Measurements from ENCODE around the gene C4A.
"Not testable (repeated sequence)": the region's sequence is repeated elsewhere in the genome, so short reads cannot be mapped to it uniquely, and the experiment has no call there.

The C4A gene

DNA sequence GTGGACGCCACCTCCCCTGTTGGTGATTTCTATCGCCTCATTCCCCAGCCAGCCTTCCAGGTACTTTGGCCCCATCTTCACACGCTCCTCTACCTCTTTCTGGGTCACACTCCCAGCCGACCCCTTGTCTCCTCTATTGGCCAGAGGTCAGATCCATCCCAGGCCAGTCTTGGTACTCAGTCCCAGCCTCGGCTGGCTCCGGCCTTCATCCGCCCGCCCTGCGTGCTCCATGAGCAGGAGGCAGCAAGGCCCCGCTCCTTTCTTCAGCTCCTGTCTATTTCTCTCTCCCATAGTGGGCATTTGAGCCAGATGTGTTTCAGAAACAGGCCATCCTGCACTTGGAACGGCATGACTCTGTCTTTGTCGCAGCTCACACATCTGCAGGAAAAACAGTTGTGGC is 20.2 kb upstream of the C4A start:
- no peak for DNase-seq

DNA sequence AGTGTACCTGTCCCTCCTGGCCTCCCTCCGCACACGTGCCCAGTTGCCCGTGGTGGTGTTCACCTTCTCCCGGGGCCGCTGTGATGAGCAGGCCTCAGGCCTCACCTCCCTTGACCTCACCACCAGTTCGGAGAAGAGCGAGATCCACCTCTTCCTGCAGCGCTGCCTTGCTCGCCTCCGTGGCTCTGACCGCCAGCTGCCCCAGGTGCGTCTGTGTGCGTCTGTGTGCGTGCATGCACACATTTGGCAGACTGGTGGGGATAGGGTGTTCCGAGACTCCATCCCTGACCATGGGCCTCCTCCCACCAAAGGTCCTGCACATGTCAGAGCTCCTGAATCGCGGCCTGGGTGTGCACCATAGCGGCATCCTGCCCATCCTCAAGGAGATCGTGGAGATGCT is 17.9 kb upstream of the C4A start:
- no peak for DNase-seq

DNA sequence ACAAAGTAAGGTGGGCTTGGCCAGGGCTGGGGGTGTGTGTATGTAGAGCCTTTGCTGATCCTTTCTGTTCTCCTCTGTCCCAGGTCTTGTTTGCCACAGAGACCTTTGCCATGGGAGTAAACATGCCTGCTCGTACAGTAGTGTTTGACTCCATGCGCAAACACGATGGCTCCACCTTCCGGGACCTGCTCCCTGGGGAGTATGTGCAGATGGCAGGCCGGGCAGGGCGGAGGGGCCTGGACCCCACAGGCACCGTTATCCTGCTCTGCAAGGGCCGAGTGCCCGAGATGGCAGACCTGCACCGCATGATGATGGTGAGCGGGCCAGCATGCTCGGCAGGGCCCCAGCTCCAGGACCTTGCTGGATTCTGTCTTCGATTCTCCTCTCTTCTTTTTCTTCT is 16.2 kb upstream of the C4A start:
- no peak for DNase-seq

DNA sequence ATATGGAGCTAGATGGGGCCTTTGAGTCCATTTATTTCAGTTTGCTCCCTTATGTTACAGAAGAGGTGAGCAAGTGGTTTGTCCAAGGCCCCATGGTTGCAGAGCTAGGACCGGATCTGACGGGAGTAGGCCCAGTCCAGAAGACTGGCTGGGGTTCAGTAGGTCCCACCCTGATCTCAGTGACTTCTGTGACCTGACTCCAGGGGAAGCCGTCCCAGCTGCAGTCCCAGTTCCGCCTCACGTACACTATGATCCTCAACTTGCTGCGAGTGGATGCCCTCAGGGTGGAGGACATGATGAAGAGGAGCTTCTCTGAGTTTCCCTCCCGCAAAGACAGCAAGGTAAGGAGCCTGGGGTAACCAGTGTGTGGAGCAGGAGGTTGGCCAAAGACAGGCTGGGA is 15.4 kb upstream of the C4A start:
- DNase-seq = no peak

DNA sequence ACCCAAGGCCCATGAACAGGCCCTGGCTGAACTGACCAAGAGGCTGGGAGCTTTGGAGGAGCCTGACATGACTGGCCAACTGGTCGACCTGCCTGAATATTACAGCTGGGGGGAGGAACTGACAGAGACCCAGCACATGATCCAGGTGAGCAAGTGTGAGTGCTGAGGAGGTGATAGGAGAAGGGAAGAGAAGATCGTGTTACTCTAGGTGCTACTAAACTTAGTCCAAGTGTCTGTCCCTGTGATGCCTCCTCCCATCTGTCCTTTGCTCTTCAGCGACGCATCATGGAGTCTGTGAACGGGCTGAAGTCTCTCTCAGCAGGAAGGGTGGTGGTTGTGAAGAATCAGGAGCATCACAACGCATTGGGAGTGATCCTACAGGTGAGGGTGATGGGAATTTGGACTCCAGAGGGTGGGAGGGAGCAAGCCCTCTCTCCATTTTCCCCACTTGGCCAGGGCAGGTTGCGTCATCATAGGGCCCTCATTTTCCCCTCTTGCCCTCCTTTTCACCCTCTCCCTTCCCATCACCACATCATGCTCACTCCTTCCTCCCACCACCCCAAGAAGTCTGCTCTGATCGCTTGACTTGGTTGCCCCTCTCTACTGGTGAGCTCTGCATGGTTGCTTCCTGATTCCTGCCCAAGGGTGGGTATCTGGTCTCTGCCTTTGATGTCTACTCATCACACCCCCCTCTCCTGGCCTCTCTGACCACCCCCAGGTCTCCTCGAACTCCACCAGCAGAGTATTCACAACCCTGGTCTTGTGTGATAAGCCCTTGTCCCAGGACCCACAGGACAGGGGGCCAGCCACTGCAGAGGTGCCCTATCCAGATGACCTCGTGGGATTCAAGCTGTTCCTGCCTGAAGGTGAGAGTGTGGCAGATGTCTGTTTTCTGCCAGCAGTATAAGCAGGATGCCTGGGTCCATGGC is 14.6 kb upstream of the C4A start:
- DNase-seq = no peak

DNA sequence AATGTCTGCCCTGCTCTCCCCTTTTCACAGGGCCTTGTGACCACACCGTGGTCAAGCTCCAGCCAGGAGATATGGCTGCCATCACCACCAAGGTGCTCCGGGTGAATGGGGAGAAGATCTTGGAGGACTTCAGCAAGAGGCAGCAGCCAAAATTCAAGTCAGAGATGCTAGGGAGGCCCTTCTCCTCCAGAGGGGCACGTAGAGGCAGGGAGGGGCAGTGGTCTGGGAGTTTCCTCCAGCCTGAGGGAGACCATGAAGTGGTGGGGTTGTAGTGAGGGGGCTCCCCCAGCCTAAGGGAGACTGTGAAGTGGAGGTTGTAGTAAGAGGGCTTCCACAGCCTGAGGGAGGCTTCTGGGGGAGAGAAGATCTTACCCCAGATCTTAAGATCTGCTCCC is 13.9 kb upstream of the C4A start:
- DNase-seq = no peak

DNA sequence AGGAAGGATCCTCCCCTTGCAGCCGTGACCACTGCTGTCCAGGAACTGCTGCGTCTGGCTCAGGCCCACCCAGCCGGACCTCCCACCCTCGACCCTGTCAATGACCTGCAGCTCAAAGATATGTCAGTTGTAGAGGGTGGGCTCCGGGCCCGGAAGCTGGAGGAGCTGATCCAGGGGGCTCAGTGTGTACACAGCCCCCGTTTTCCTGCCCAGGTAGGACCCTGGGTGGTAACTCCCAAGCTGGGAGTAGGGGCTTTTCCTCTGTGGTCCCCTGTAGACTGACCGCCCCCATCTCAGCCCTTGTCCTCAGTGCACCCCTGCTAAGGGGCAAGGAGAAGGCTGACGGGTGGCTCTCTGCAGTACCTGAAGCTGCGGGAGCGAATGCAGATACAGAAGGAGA is 13.5 kb upstream of the C4A start:
- no peak for DNase-seq

DNA sequence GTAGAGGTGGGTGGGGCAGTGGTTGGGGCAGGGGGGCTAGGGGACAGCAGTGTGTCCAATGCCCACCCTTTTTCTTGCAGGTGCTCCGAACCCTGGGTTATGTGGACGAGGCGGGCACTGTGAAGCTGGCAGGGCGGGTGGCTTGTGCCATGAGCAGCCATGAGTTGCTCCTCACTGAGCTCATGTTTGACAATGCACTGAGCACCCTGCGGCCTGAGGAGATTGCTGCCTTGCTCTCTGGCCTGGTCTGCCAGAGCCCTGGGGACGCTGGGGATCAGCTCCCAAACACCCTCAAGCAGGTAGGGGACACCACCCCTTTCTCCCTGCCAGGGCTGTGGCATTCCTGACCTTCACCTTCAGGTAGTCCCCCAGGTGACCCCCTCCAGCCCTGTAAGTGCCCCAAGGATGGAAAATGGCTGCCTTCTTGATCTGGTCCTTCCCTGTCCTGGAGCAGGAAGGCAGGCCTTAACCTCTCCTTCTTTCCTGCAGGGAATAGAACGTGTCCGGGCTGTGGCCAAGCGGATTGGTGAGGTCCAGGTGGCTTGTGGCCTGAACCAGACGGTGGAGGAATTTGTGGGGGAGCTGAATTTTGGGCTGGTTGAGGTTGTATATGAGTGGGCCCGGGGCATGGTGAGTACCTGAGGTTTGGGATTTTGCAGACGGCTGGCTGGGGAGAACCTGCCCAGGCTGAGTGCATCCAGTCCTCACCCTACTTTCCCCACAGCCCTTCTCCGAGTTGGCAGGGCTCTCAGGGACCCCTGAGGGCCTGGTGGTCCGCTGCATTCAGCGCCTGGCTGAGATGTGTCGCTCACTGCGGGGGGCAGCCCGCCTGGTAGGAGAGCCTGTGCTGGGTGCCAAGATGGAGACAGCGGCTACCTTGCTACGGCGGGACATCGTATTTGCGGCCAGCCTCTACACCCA is 12.8 kb upstream of the C4A start:
- DNase-seq = no peak

DNA sequence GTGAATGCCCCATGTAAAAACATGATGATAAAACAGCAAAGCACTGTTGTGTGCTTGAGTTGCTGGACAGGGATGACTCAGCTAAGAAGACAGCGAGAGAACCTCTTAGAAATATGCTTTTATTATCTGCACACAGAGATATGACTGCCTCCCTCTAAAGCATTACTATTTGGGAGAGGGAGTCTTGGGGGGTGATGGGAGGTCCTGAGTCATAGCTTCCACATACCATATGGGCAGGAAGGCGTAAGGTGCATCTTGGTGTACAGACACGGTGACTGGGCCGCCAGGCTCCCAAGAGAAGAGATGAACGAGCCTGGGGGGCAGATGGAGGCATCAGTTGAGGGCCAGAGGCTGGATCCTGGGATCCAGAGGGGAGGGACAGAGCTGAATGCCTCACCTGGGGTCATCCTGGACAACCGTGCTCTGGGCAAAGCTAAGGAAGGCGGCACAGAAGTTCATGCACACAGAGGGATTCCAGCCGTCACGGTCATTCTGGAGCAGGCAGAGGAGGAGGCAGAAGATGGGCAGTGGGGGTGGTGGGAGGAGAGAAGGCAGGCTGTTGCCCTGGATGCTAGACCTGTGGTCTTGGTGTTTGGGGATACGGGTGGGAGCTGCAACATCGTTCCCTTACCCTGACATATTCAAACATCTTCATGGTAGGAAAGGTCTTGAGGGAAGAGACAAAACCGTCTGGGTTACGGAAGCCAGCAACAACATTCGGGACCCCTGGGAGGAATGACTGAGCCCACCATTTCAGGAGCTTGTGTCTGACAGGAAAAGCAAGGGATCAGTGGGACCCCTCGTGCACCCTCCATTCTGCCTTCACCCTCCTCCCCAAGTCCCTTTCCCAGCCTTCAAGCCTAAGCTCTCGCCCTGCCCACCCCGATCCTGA is 11.9 kb upstream of the C4A start:
- no peak for DNase-seq

DNA sequence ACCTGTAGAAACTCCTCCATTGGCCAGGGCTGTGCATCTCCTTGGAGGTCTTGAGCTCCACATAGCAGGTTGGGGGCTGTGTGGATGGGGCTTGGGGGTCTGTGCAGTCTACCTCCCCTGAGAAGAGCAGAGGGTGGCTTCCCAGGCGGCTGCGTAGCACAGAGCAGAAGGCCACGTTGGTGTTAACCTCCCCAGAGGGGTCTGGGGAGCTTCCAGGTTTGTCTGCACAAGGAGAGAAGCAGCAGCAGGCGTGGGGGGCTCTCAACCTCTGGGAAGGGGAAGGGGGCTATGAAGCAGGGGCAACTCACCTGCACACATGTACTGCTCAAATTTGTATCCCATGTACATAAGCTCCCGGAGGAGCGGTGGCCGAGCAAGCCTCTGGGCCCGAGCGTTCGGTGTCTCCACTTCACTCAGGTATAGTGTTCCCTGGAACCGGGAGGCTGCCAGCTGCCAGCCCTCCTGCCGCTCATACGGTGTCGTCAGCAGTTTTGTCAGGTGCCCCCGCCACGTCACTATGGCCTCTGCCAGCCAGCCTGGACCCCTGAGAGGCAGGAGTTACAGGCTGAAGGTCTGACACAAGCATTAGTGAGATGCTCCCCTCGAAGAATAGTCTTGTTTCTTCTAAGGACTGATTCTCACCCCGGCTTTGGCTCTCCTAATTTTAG is 11.1 kb upstream of the C4A start:
- DNase-seq = peak; percentile 59

DNA sequence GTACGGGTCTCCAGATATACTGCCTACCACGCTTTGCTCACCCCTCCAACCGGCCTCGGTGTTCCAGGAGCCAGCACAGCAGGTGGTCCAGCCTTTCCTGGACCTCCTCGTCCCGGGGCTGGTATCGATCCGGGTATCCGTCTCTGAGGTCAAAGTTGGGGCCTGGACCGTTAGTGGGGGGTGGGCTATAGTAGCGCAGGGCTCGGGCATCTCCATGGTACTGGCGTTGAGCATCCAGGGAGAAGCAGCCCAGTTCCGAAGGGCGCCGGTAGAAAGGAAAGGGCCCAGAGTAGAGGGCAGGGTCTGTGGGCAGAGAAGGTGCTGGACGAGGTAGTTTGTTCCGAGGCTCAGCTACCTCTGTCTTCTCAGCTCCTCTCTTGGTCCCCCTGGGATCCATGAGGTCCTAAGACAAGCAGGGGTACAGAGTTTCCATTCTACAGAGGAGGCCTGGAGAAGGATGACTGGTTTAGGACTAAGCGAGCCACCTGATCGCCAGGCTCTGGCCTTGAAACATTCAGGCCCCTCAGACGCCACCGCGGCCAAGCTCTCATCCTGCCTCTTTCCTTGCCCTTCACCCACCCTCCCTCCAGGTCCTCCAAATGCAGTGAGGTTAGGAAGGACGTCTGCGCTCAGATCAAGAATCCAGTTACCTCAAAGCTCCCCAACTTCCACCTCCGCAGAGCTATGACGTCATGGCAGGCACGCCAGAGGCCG is 10.4 kb upstream of the C4A start:
- DNase-seq = no peak

DNA sequence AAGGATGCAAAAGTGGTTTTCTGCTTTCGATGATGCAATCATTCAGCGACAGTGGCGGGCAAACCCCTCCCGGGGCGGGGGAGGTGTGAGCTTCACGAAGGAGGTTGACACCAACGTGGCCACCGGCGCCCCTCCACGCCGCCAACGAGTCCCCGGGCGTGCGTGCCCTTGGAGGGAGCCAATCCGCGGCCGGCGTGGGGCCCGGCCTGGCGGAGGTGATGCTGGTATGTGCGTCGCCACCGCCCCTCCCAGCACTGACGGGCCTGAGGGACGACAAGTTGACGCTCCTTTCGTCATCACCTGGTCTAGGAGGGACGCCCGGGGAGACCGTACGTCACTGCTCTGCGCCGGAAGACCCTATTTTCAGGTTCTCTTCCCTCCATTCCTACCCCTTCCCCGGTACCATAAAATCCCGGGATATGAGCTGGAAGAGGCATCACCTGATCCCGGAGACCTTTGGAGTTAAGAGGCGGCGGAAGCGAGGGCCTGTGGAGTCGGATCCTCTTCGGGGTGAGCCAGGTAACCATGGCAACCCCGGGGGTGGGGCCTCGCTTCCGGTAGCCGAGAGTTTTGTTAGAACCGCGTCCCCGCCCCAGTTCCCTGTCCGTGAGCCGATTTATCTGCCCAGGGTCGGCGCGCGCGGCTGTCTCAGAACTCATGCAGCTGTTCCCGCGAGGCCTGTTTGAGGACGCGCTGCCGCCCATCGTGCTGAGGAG is 9.7 kb upstream of the C4A start, which contains the start of gene DXO:
Gene DXO (minus strand): TSS at position 146 of the 716 bp plus-strand sequence. CDS start 463 bp downstream, outside the sequence.
- DNase-seq = peak; percentile 99

DNA sequence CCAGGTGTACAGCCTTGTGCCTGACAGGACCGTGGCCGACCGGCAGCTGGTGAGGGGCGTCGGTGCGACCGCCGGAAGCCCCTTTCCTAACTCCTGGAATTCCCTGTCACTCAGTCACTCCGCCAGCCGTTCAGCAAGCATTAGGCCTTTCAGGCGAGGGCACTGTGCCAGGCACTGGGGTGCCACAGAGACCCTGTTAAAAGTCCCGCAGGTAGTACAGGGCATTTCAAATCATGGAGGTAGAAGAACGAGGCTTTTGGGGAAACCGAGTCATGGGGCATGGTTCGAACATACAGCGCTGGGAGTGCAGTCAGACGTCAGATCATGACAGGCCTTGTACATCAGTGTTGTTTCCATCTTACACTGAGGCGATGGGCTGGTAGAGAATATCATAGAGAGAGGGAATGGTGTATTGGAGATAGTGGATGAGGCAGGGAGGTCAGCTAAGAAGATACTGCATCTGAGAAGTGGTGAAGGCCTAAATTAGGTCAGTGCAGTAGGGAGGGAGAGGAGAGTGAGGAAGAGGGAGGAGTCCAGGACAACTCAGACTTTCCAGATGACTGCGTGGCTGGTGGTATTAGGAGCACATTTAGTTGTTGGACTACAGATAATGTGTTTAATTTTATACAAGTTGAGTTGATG is 9.0 kb upstream of the C4A start:
- DNase-seq = no peak

DNA sequence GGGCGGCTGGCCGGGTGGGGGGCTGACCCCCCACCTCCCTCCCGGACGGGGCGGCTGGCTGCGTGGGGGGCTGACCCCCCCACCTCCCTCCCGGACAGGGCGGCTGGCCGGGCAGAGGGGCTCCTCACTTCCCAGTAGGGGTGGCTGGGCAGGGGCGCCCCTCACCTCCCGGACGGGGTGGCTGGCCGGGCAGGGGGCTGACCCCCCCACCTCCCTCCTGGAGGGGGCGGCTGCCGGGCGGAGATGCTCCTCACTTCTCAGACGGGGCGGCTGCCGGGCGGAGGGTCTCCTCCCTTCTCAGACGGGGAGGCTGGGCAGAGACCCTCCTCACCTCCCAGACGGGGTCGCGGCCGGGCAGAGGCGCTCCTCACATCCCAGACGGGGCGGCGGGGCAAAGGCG is 5.8 kb upstream of the C4A start:
- not testable (repeated sequence) for DNase-seq

DNA sequence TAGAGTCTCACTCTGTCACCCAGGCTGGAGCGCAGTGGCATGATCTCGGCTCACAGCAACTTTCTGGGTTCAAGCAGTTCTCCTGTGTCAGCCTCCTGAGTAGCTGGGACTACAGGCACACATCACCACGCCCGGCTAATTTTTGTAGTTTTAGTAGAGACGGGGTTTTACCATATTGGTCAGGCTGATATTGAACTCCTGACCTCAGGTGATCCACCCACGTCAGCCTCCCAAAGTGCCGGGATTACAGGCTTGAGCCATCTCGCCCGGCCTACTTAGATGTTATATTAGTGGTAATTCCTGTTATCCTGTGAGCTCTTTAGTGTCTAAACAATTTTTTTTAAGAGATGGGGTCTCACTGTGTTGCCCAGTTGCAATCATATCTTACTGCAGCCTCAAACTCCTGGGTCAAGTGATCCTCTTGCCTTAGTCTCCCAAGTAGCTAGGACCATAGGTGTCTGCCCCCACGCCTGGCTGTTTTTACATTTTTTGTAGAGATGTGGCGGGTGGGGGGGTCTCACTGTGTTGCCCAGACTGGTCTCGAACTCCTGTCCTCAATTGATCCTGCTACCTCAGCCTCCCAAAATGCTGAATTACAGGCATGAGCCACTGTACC is 3.9 kb upstream of the C4A start:
- DNase-seq = no peak

DNA sequence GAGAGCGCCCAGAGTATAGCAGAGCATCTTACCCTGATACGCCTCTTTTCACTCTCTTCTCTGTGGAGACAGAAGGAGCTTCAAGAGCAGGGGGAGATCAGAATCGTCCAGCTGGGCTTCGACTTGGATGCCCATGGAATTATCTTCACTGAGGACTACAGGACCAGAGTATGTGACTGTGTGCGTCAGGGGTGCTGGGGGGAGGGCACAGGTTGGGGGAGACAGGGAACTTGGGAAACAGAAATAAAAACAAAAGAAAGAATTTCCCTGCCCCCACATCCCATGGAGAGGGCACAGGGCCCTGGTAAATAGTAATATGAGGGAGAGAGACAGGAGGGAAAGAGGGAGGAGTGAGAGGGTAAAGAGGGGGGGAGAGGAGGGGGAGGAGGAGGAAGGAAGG is 3.0 kb upstream of the C4A start:
- DNase-seq = no peak

DNA sequence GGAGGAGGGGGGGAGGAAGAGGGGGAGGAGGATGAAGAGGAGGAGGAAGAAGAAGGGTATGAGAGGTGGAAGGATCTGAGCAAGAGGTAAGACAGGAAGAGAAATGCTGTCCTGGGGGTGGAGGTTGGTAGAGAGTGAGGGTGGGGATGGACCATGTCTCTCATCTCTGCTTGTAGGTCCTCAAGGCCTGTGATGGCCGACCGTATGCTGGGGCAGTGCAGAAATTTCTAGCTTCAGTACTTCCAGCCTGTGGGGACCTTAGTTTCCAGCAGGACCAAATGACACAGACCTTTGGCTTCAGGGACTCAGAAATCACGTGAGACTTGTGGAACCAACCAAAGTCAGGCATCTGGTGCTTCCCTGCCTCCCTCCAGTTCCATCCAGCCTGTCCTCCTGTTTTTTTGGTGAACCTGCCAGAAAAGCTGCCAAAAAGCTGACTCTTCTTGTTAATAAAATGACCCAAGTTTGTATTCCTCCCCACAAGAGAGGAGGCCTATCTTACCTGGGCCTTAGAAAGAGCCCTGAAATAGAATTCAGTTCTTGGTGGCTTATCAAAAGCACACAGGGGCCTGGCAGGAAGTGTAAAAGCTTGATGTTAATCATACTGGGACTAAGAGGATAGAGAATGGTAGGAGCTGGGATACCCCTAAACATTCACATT is 2.5 kb upstream of the C4A start:
- DNase-seq = no peak

DNA sequence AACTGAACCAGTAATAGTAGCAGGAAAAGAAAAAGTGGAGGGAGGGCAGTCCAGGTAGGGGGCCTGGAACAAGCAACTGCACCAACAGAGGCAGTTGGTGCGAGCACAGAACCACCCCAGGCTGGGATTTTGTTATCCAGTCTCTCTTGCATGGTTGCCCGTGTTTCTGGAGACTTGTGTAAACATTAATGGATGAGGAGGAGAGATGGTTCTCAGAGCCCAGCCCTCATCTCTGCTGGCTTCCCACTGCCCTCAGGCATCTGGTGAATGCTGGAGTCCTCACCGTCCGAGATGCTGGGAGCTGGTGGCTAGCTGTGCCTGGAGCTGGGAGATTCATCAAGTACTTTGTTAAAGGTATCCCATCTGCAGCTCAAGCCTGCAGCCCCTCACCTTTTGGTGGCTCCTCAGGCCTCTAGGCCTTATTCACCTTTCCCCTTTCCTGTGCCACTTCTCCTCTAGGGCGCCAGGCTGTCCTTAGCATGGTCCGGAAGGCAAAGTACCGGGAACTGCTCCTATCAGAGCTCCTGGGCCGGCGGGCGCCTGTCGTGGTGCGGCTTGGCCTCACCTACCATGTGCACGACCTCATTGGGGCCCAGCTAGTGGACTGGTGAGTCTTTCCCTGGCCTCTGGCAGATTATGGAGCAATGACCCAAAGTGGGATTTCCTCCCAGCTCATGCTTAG is 1.5 kb upstream of the C4A start:
- not testable (repeated sequence) for DNase-seq

DNA sequence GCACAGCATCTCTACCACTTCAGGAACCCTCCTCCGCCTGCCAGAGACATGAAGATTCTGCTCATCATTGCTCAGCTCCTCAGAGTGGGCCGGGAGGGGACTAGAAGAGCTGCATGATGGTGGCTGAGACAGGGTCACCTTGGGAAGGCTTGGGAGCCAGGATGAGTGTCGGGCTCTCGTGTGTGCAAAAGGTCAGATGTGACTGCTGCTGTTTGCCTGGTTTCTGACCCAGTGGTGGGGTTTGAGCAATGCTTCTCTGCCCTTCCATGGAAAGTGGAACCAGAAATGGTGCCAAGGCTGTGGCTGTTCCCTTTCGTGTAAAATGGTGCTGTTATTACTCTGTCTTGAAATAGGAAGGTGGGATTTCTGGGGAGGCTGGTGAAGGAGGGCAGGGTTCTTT is 859 bp upstream of the C4A start:
- not testable (repeated sequence) for DNase-seq
